Stomach (tissue), 4 donors: Measurements from ENCODE around the gene UCHL5.

Experiments used
- POLR2A ChIP-seq, 4 donors: fragments of 450-650 bp; IDR thresholded peaks; one replicate each; pipeline ENCODE4 v1.6.1; 2016; ENCODE audit warnings: antibody characterized with exemption in 4 of 4, control low read depth in 2 of 4, mild to moderate bottlenecking in 1 of 4, moderate library complexity in 1 of 4
- TF ChIP-seq, protein P1 (sequence below), 7 experiments: fragments of 450-650 bp in 4 of 7; fragments of 200-600 bp in 3 of 7; sonication (generic) in 3 of 7; IDR thresholded peaks; one replicate each; pipeline ENCODE4 v1.5.1; 2016 to 2019; ENCODE audit warnings: antibody characterized with exemption in 7 of 7, control low read depth in 2 of 7, mild to moderate bottlenecking in 1 of 7

DNA sequence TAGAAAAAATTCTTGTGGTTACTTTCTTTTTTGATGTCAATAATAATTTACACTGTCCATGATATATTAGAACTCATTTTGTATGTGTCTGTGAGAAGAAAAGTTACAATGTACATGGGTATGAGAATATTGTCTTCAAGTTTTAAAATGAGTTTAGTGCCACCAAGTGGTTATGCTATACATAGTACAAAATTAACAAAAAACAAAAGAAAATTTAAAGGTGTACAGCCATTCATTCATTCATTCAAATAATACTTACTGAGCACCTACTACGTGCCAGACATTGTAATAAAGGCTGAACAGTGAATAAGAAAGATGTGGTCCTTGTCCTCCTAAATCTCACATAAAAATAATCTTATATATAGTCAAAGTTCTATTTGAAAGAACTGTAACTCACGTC lies 27.7 kb downstream of the UCHL5 start:
- TF ChIP-seq, protein P1, sequence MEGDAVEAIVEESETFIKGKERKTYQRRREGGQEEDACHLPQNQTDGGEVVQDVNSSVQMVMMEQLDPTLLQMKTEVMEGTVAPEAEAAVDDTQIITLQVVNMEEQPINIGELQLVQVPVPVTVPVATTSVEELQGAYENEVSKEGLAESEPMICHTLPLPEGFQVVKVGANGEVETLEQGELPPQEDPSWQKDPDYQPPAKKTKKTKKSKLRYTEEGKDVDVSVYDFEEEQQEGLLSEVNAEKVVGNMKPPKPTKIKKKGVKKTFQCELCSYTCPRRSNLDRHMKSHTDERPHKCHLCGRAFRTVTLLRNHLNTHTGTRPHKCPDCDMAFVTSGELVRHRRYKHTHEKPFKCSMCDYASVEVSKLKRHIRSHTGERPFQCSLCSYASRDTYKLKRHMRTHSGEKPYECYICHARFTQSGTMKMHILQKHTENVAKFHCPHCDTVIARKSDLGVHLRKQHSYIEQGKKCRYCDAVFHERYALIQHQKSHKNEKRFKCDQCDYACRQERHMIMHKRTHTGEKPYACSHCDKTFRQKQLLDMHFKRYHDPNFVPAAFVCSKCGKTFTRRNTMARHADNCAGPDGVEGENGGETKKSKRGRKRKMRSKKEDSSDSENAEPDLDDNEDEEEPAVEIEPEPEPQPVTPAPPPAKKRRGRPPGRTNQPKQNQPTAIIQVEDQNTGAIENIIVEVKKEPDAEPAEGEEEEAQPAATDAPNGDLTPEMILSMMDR (IDR thresholded peaks at IDR 0.05), result no peak
- TF ChIP-seq POLR2A (IDR thresholded peaks at IDR 0.05), result no peak
